Motor neuron (in vitro differentiated cells): ENCODE data around the gene RNF111. TPM values are rescaled to one million over a fixed set of nuclear protein-coding genes. Genes with fewer than 3 reads are reported as not detected.

ENCODE experiments used
- ATAC-seq, 8 experiments: fragments of 200-7000 bp; cut with Tn5 transposase; replicated peaks in 6 of 8; 2 replicates each; pipeline ENCODE4 v1.8.0; 2021; ENCODE audit warnings: mild to moderate bottlenecking in 8 of 8, moderate library complexity in 8 of 8
- H3K27ac ChIP-seq, 2 donors: fragments of 250-450 bp; sonication (Bioruptor Pico); 2 replicates each; pipeline ENCODE4 v1.9.0; 2021; ENCODE audit warnings: antibody characterized with exemption in 2 of 2, mild to moderate bottlenecking in 2 of 2, moderate library complexity in 1 of 2
- H3K4me1 ChIP-seq, 2 donors: fragments of 250-450 bp; sonication (Bioruptor Pico); replicated peaks in 1 of 2; 2 replicates each; pipeline ENCODE4 v1.6.1; 2021; ENCODE audit warnings: antibody characterized with exemption in 2 of 2, mild to moderate bottlenecking in 2 of 2, moderate library complexity in 1 of 2
- H3K4me3 ChIP-seq, 5 donors: fragments of 250-450 bp; sonication (Bioruptor Pico); 2 replicates each; pipeline ENCODE4 v1.9.0; 2021; ENCODE audit warnings: antibody characterized with exemption in 5 of 5, mild to moderate bottlenecking in 5 of 5, moderate library complexity in 4 of 5
- WGBS, 10 experiments: fragments of 450-650 bp; shearing (Covaris generic); methylation state at CpG; one replicate each; pipeline ENCODE4 v1.0.0; 2022; 5-methylcytosine and 5-hydroxymethylcytosine counted together
- in situ Hi-C, 9 experiments: fragments of 400-800 bp; cut with MboI; loops; one replicate each; pipeline ENCODE4 v1.15.0; 2021; ENCODE audit warnings: low sequenced_read_pairs in 9 of 9, low pct_unique_long_range_greater_than_20kb in 2 of 9; ENCODE audit not compliant: unreplicated experiment in 9 of 9
- total RNA-seq, 8 experiments: library from RNA; unstranded; fragments of 300-600 nt; gene quantifications; 2 replicates each; pipeline versions ENCODE4 v1.2.3 to v1.2.4, GENCODE V29; 2022

Gene RNF111
- 10 to 100 TPM; 11.0 to 37.5 (median 22.3) TPM for total RNA-seq

DNA sequence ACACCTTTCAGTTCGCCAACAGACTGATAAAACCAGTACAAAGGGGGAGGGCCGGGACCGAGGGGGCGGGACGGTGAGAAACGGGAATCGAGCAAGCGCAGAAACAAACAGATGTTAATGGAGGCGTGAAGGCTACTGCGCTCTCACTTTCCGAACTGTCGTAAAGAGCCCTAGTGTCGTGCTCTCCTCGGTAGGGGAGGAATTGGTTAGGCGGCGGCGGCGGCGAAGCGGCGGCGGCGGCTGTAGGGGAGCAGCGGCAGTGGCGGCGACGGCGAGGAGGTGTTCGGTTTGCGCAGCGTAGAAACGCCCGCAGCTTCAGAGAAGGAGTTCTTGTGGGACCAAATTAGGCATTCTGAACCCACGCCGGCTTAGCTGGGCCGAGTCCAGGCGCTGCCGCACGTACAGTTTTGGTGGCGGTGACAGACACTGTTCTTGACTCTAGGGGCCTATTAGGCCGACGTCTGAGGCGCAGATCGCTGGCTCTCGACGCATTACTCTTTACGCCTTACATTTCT, at the start of gene RNF111:
Gene RNF111 (plus strand): TSS at position 173 of the 515 bp plus-strand sequence. CDS start 43,160 bp downstream, outside the sequence.
- in situ Hi-C loops: loop anchor here in 5 of 9 experiments (10.0 to 25.0 kb wide), 2 partner anchors 500 to 507 kb away; no protein-coding TSS in a partner anchor
- peak; percentile 78 to 90 (median 84) for ATAC-seq
- H3K4me1 ChIP-seq: peaks cover 2 to 15% of the 10 kb centered on the region in 2 donors
- WGBS, 10 experiments: 0 to 20% (median 0%) methylated on average over 1 to 14 of the region's 47 CpGs; no CpG with 5 or more reads in 3 of the 10 experiments
- H3K27ac ChIP-seq: peak within 1 kb of the TSS; percentile 88 to 92
- peak within 1 kb of the TSS; percentile 76 to 94 (median 91) for H3K4me3 ChIP-seq

GRCh38 chr15:58947179-58947578, 40.3 kb upstream of the RNF111 start:
- H3K4me1 ChIP-seq: no peaks in the 10 kb centered on the region
- ATAC-seq: no peak
- no peak overlapping the region for H3K4me3 ChIP-seq
- no peak overlapping the region for H3K27ac ChIP-seq
- in situ Hi-C loops: no loop called here
- 70 to 100% (median 89%) methylated on average over 2 to 3 of the region's 3 CpGs for WGBS, 10 experiments

DNA sequence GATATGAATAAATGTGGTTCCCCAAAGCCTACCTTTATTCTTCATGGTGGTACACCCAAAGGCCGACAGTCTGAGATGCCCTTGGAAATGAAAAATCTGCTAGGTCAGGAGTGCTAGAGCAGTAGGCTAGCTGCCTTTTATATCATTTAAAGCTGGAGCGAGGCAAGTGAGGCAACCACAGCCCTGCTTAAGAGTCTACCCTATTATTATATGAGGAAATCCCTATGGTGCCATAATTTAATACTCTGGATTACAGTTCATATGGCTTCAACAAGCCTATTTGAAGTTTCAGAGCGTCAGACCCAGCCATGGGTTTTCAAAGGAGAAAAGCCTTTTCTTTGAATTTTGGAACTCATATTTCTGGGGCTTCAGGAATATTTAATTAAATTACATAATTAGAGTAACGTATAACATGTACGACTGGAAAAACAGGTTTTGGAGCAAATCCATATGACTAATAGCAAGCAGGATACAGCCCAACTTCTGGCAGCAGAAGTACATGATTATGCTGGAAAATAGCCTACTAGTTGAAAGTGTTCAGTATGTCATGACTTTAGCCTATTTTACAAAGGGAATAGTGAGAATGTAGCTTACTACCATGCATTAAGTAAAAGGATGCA, 36.0 kb upstream of the RNF111 start:
- 0 to 100% (median 91%) methylated on average over 2 to 5 of the region's 5 CpGs; no CpG with 5 or more reads in 1 of the 10 experiments for WGBS, 10 experiments
- H3K27ac ChIP-seq: no peak overlapping the region
- no peak overlapping the region for H3K4me3 ChIP-seq
- peak in 2 of 8 experiments; percentile 52 to 79 for ATAC-seq
- no peaks in the 10 kb centered on the region for H3K4me1 ChIP-seq
- in situ Hi-C loops: loop anchor here in 1 of 9 experiments (25.0 kb wide), 1 partner anchor 536 kb away; no protein-coding TSS in a partner anchor

- in situ Hi-C loops: loop anchor here in 1 of 9 experiments (25.0 kb wide), 1 partner anchor 535 kb away; no protein-coding TSS in a partner anchor
- Histone ChIP-seq H3K4me3 (no peak overlapping the region), H3K27ac (no peak overlapping the region), H3K4me1 (no peaks in the 10 kb centered on the region)
- ATAC-seq: no peak
Observed at GRCh38 chr15:58952751-58953150, 34.7 kb upstream of the RNF111 start.

GRCh38 chr15:58957101-58957973, 30.1 kb upstream of the RNF111 start:
- Histone ChIP-seq H3K4me1 (no peaks in the 10 kb centered on the region), H3K4me3 (no peak overlapping the region), H3K27ac (no peak overlapping the region)
- ATAC-seq: peak in 5 of 8 experiments; percentile 38 to 99 (median 86)
- in situ Hi-C loops: loop anchor here in 1 of 9 experiments (25.0 kb wide), 1 partner anchor 530 kb away; no protein-coding TSS in a partner anchor
- WGBS, 10 experiments: 0 to 100% (median 31%) methylated on average over 1 to 8 of the region's 8 CpGs

GRCh38 chr15:58958811-58959210, 28.7 kb upstream of the RNF111 start:
- ATAC-seq: no peak
- in situ Hi-C loops: loop anchor here in 1 of 9 experiments (25.0 kb wide), 1 partner anchor 528 kb away; no protein-coding TSS in a partner anchor
- 20 to 100% (median 100%) methylated on average over 1 to 4 of the region's 4 CpGs; no CpG with 5 or more reads in 3 of the 10 experiments for WGBS, 10 experiments
- Histone ChIP-seq H3K27ac (no peak overlapping the region), H3K4me3 (no peak overlapping the region), H3K4me1 (no peaks in the 10 kb centered on the region)

GRCh38 chr15:58962136-58962535, 25.3 kb upstream of the RNF111 start:
- in situ Hi-C loops: loop anchor here in 1 of 9 experiments (25.0 kb wide), 1 partner anchor 525 kb away; no protein-coding TSS in a partner anchor
- Histone ChIP-seq H3K4me3 (no peak overlapping the region), H3K27ac (no peak overlapping the region), H3K4me1 (no peaks in the 10 kb centered on the region)
- 20 to 100% (median 70%) methylated on average over 1 of the region's 1 CpG; no CpG with 5 or more reads in 5 of the 10 experiments for WGBS, 10 experiments
- ATAC-seq: no peak

DNA sequence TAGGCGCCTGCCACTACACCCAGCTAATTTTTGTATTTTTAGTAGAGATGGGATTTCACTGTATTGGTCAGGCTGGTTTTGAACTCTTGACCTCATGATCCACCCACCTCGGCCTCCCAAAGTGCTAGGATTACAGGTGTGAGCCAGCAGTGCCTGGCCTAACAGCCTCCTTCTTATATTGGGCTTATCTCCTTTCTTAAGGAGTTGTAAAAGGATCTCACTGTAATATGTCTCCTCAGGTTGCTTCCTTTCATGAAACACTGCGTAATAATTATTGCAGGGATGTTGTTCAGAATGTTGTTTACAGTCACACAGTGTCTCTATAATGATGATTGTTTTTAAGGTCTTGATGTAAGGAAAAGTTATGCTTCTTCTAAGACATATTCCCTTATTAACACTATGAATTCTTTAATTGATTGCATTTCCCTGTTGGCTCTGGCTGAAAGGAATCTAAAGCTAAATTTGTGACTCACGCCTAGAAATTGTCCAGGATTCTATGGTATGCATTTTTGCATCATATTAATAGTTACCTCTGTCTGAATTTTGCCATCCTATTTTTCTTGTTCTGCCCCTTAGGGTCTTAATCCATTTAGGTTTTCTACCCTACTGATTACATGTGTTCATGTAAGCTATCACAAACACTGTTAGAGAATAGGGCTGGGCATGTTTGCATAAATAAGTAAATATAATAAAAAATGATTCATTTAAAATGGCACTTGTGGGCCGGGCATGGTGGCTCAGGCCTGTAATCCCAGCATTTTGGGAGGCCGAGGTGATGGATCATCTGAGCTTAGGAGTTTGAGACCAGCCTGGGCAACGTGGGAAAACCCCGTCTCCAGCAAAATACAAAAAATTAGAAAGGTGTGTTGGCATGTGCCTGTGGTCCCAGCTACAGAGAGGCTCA, 24.5 kb upstream of the RNF111 start:
- H3K4me3 ChIP-seq: no peak overlapping the region
- 54 to 100% (median 87%) methylated on average over 2 to 7 of the region's 8 CpGs for WGBS, 10 experiments
- no peak overlapping the region for H3K27ac ChIP-seq
- no peaks in the 10 kb centered on the region for H3K4me1 ChIP-seq
- ATAC-seq: peak in 1 of 8 experiments; percentile 18
- in situ Hi-C loops: loop anchor here in 1 of 9 experiments (25.0 kb wide), 1 partner anchor 524 kb away; no protein-coding TSS in a partner anchor

DNA sequence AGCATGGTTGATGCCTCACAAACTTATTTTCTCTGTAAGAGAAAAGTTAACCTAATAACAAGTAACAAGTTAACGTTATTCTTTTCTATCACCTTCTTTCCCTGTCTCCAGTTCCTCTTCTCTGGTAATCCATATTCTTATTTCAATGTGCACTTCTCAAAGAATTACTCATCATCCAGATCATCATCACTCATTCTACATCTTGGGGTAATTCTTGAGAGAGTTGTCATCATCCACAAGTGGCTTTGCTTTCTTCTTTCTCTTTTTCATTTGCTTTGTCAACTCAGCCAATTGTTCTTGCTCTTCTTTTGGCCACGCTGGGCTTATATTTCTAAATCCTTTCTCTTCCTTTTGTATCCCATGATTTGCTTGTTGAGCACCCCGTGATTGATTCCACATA, 20.8 kb upstream of the RNF111 start:
- H3K4me1 ChIP-seq: no peaks in the 10 kb centered on the region
- H3K4me3 ChIP-seq: no peak overlapping the region
- H3K27ac ChIP-seq: no peak overlapping the region
- ATAC-seq: no peak
- in situ Hi-C loops: loop anchor here in 1 of 9 experiments (25.0 kb wide), 1 partner anchor 521 kb away; no protein-coding TSS in a partner anchor
- 26 to 92% (median 66%) methylated on average over 2 to 3 of the region's 3 CpGs for WGBS, 10 experiments

GRCh38 chr15:58967479-58967878, 20.0 kb upstream of the RNF111 start:
- no peak overlapping the region for H3K27ac ChIP-seq
- ATAC-seq: no peak
- no peaks in the 10 kb centered on the region for H3K4me1 ChIP-seq
- H3K4me3 ChIP-seq: no peak overlapping the region
- in situ Hi-C loops: loop anchor here in 1 of 9 experiments (25.0 kb wide), 1 partner anchor 520 kb away; no protein-coding TSS in a partner anchor
- WGBS, 10 experiments: 44 to 94% (median 77%) methylated on average over 1 to 2 of the region's 2 CpGs; no CpG with 5 or more reads in 2 of the 10 experiments

GRCh38 chr15:58977887-58978286, 9.6 kb upstream of the RNF111 start:
- Histone ChIP-seq H3K4me1 (no peaks in the 10 kb centered on the region), H3K27ac (no peak overlapping the region), H3K4me3 (no peak overlapping the region)
- ATAC-seq: no peak
- in situ Hi-C loops: loop anchor here in 5 of 9 experiments (10.0 to 25.0 kb wide), 2 partner anchors 509 to 517 kb away; no protein-coding TSS in a partner anchor
